Panc1 (cell line): ENCODE data around the gene RAB3B. TPM values are rescaled to one million over a fixed set of nuclear protein-coding genes. Genes with fewer than 3 reads are reported as not detected.
"Not testable (repeated sequence)": the region's sequence is repeated elsewhere in the genome, so short reads cannot be mapped to it uniquely, and the experiment has no call there.

Source experiments
- ATAC-seq: fragments of 200-7000 bp; cut with Tn5 transposase; 2 replicates; pipeline ENCODE4 v1.9.1; 2020; ENCODE audit warnings: mild to moderate bottlenecking, moderate library complexity
- BruUV-seq: library from RNA; stranded (reverse); fragments of 400-500 nt; replicated peaks from 2 replicates; lab custom pipeline; 2021; lab: Mats Ljungman, UMichigan
- CTCF ChIA-PET: fragments of 300-600 bp; sonication (Branson Sonifier 250); formaldehyde crosslinking; loops from one replicate; lab custom pipeline; 2022; ENCODE audit warnings: antibody characterized with exemption; lab: Charles Lee
- POLR2A ChIA-PET: fragments of 300-600 bp; sonication (Branson Sonifier 250); formaldehyde crosslinking; loops from one replicate; lab custom pipeline; 2022; ENCODE audit warnings: antibody characterized with exemption; lab: Charles Lee
- DNase-seq: peaks from one replicate; pipeline ENCODE4 v3.0.0-alpha.2; 2010; ENCODE audit warnings: low read depth, low spot score
- H3K27ac ChIP-seq: 2 replicates; pipeline ENCODE4 v1.5.1; 2011; ENCODE audit warnings: mild to moderate bottlenecking, low read length, inconsistent platforms
- H3K27me3 ChIP-seq: fragments of 200-500 bp; sonication (Bioruptor generic); 2 replicates; pipeline ENCODE4 v1.6.0; 2014; ENCODE audit warnings: low read length, inconsistent platforms; ENCODE audit not compliant: control insufficient read depth, insufficient read depth
- H3K36me3 ChIP-seq: fragments of 200-500 bp; sonication (Bioruptor generic); 2 replicates; pipeline ENCODE4 v1.5.1; 2014; ENCODE audit warnings: inconsistent platforms, mild to moderate bottlenecking, low read length, moderate library complexity; ENCODE audit not compliant: control insufficient read depth, insufficient read depth
- H3K4me1 ChIP-seq: 2 replicates; pipeline ENCODE4 v1.5.1; 2011; ENCODE audit warnings: inconsistent platforms, mild to moderate bottlenecking, low read length, moderate library complexity; ENCODE audit not compliant: control insufficient read depth, insufficient read depth
- H3K4me3 ChIP-seq, 2 experiments: 2 replicates each; pipeline ENCODE4 v1.5.1; 2011 to 2012; ENCODE audit warnings: low read depth in 2 of 2, low read length in 2 of 2, mild to moderate bottlenecking in 2 of 2, inconsistent platforms in 1 of 2, moderate library complexity in 1 of 2
- H3K9me3 ChIP-seq: fragments of 200-500 bp; sonication (Bioruptor generic); 2 replicates; pipeline ENCODE4 v1.5.1; 2014; ENCODE audit warnings: low read depth, mild to moderate bottlenecking, inconsistent platforms, low read length, moderate library complexity; ENCODE audit not compliant: control insufficient read depth, insufficient read depth
- CTCF ChIP-seq: fragments of 450-650 bp; IDR thresholded peaks from 2 replicates; pipeline ENCODE4 v1.5.1; 2017; ENCODE audit warnings: mild to moderate bottlenecking
- POLR2AphosphoS5 ChIP-seq: IDR thresholded peaks from 2 replicates; pipeline ENCODE4 v1.6.1; 2012; ENCODE audit warnings: mild to moderate bottlenecking, low read depth, low read length, moderate library complexity
- REST ChIP-seq, 2 experiments: IDR thresholded peaks; 2 replicates each; pipeline ENCODE4 v1.6.1; 2011 to 2012; ENCODE audit warnings: low read depth in 2 of 2, control low read depth in 1 of 2, low read length in 1 of 2, mild to moderate bottlenecking in 1 of 2, moderate library complexity in 1 of 2; ENCODE audit not compliant: insufficient read depth in 1 of 2
- SIN3A ChIP-seq: IDR thresholded peaks from 2 replicates; pipeline ENCODE4 v1.6.1; 2012; ENCODE audit warnings: low read depth, mild to moderate bottlenecking, low read length, moderate library complexity, borderline replicate concordance; ENCODE audit not compliant: insufficient read depth
- TCF7L2 ChIP-seq: IDR thresholded peaks from 2 replicates; pipeline ENCODE4 v1.6.1; 2011; ENCODE audit warnings: mild to moderate bottlenecking, low read depth, low read length, inconsistent platforms
- in situ Hi-C: cut with HindIII; loops from 2 replicates; pipeline ENCODE4 v1.10.0; 2016; ENCODE audit warnings: low sequenced_read_pairs, low pct_unique_long_range_greater_than_20kb
- intact Hi-C: fragments of 100-400 bp; cut with micrococcal nuclease; formaldehyde crosslinking; loops from one replicate; pipeline ENCODE4 v1.10.0; 2022; ENCODE audit not compliant: unreplicated experiment
- total RNA-seq: library from RNA; stranded (reverse); gene quantifications from one replicate; pipeline ENCODE4 v1.2.1, GENCODE V29; 2021; ENCODE audit not compliant: unreplicated experiment

RAB3B gene
- total RNA-seq, 1 experiment from 2014 or later: 1.2 TPM

DNA sequence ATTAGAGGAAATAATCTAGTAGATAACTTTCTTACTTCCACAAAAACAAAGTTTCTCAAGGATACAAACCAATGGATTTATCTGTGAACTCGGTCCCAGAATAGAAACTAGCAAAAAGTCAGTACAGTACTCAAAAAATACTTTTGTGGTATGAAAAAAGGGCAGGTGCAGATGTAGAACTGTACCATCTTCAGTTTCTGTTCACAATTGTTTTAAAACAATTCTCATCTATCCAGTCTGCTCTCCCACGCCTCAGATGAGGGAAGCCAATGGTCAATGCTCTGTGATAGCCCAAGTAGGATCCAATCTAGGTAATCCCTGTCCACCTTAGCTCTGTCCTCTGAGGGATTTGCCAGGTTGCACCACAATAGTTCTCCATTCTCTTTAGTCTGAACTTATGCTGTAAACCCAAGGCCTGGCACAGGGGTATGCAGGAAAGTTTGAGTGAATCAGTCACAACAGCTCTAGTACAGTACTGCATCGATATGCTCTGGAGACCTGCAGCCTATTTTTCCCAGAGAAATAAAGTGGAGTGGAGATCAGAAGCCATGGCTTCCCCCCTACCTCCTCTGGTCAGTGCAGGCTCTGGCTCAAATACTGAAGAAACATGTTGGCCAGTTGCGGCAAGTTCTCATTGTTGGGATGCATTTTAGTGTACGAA, 41.8 kb upstream of the RAB3B start:
- BruUV-seq: no TSS peak
- no peak; the same call in none of the 2 replicates for ATAC-seq

GRCh38 chr1:52028839-52029238, 38.3 kb upstream of the RAB3B start:
- BruUV-seq, DNase-seq, CTCF ChIA-PET, in situ Hi-C loops, H3K4me3 ChIP-seq, H3K27ac ChIP-seq, H3K4me1 ChIP-seq, H3K27me3 ChIP-seq, H3K9me3 ChIP-seq, H3K36me3 ChIP-seq, ATAC-seq, intact Hi-C loops: not testable (repeated sequence)
- POLR2A ChIA-PET: interaction anchor here (1.1 kb wide), 1 partner anchor 27 kb away, joined by 4 read pairs; the partner anchor contains the start of gene TXNDC12

More for the DNA sequence above, 41.8 kb upstream of the RAB3B start:
- peak overlapping the region; percentile 87 for H3K27ac ChIP-seq
- ChIA-PET POLR2A (no interaction called here), CTCF (no interaction called here)
- no peaks in the 10 kb centered on the region; the same call in 1 of the 2 replicates for H3K36me3 ChIP-seq
- H3K4me3 ChIP-seq: peak overlapping the region; percentile 73 to 92
- intact Hi-C loops: no loop called here
- no peak for DNase-seq
- peaks cover 12% of the 10 kb centered on the region for H3K4me1 ChIP-seq
- TF ChIP-seq CTCF (no peak), SIN3A (no peak), TCF7L2 (no peak), REST (IDR thresholded peaks at IDR 0.05; ENCODE audit: insufficient read depth in 1 of 2, low read depth in 2 of 2, low read length in 1 of 2) (no peak), POLR2AphosphoS5 (no peak)
- H3K9me3 ChIP-seq: no peaks in the 10 kb centered on the region
- in situ Hi-C loops: no loop called here
- no peaks in the 10 kb centered on the region for H3K27me3 ChIP-seq

DNA sequence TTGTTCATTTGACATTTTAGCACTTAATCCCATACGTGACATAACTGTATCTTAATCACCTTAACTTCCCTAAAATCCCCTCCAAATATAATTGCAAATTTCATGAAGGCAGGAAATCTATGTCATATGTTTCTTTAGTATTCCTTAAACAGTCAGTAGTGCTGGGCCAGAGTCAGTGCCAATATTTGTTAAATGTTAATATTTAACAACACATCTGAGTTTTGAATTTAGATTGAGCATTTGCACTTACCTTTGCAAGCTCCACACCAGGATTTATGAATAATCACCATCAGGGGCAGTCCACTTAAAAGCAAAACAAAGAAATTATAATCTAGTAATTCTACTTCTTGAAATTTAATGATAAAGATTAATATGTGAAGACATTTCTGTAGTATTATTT, 37.8 kb upstream of the RAB3B start:
- CTCF ChIA-PET: no interaction called here
- H3K4me1 ChIP-seq: peaks cover 5% of the 10 kb centered on the region; the same call in 1 of the 2 replicates
- H3K27ac ChIP-seq: no peak overlapping the region
- H3K27me3 ChIP-seq: no peaks in the 10 kb centered on the region
- POLR2A ChIA-PET: no interaction called here
- intact Hi-C loops (no loop called here), in situ Hi-C loops (no loop called here)
- H3K9me3 ChIP-seq: no peaks in the 10 kb centered on the region
- ATAC-seq (no peak), DNase-seq (no peak)
- peaks cover 3% of the 10 kb centered on the region for H3K36me3 ChIP-seq
- H3K4me3 ChIP-seq: no peak overlapping the region
- no TSS peak for BruUV-seq
- TF ChIP-seq REST (IDR thresholded peaks at IDR 0.05; ENCODE audit: insufficient read depth in 1 of 2, low read depth in 2 of 2, low read length in 1 of 2) (no peak), CTCF (no peak), SIN3A (no peak), TCF7L2 (no peak), POLR2AphosphoS5 (no peak)
